GM21619 (cell line): ENCODE measurements around the gene FRRS1L.
"Not testable (repeated sequence)": the region's sequence is repeated elsewhere in the genome, so short reads cannot be mapped to it uniquely, and the experiment has no call there.

ENCODE experiments used
- ATAC-seq: cut with Tn5 transposase; IDR thresholded peaks from one replicate; pipeline ENCODE4 v1.9.1; 2021; ENCODE audit not compliant: unreplicated experiment

FRRS1L gene

GRCh38 chr9:109134167-109134578 is 32.9 kb downstream of the FRRS1L start:
- ATAC-seq, result no peak

GRCh38 chr9:109133533-109133932 is 33.5 kb downstream of the FRRS1L start:
- ATAC-seq, result no peak

- no peak for ATAC-seq
Measured at GRCh38 chr9:109132567-109133021, 34.5 kb downstream of the FRRS1L start.

- ATAC-seq, result no peak
Measured at GRCh38 chr9:109129470-109130197, 37.4 kb downstream of the FRRS1L start.

DNA sequence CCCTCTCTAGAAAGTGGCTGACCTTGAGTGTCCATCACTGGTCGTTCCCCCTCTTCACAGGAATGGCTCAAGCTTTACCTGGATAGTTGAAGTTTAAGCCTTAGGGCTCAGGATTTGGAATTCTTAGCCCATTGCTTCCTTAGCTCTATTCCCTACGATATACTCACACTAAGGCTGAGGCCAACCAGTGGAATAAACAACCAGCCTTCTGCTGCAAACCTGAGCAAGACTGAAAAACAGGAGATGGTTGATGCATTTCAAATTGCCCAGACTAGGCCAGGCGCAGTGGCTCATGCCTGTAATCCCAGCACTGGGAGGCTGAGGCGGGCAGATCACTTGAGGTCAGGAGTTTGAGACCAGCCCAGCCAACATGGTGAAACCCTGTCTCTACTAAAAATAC is 40.4 kb downstream of the FRRS1L start:
- ATAC-seq, result not testable (repeated sequence)

DNA sequence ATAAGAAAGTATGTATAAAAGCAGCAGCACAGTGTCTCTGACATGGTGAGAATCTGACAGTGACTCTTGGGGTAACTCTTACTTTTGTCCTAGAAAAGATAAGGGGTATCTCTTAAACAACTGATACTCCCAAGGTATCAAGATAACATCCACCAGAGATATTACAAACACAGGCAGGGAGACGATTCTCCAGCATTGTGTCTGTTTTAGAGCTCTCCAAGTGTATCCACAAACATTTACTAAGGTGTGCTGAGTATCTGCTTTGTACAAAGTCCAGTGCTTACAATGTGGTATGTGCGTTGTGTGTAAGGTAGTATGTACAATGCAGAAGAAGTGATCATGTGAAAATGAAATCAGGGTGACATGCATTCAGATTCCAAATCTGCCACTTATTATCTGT is 42.9 kb downstream of the FRRS1L start:
- ATAC-seq, result no peak

DNA sequence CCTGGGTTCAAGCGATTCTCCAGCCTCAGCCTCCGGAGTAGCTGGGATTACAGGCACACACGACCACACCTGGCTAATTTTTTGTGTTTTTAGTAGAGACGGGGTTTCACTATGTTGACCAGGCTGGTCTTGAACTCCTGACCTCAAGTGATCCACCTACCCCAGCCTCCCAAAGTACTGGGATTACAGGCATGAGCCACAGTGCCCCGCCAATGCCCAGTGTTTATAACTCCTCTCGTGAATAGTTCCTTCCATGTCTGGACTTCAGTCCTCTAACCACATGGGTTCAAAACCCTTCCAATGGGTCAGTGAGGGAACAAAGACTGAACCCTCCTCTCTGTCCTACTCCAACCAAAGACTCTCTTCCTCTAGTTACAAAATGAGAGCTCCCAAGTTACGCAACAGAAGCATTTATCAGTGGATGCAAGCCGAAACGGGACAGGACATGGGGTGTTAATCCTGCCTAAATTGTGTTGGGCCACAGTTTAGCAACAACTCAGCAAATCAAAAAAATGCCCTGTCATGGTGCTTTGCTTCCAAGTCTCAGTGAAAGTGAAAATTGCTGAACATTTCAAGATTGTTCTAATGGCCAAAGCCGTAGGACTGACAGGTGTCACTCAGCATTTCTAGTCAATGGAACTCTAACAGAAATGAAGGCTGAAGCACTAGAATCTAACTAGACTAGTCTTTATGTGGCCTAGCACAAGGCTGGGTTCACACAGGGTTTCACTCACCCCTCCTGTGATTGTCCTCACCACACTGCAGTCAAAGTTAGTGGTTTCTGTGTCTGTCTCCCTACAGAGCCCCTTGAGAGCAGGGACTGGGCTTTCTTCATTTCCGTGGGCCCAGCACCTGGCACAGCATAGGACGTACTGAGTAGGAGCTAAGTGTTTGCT is 44.1 kb downstream of the FRRS1L start:
- ATAC-seq, result peak; percentile 29

DNA sequence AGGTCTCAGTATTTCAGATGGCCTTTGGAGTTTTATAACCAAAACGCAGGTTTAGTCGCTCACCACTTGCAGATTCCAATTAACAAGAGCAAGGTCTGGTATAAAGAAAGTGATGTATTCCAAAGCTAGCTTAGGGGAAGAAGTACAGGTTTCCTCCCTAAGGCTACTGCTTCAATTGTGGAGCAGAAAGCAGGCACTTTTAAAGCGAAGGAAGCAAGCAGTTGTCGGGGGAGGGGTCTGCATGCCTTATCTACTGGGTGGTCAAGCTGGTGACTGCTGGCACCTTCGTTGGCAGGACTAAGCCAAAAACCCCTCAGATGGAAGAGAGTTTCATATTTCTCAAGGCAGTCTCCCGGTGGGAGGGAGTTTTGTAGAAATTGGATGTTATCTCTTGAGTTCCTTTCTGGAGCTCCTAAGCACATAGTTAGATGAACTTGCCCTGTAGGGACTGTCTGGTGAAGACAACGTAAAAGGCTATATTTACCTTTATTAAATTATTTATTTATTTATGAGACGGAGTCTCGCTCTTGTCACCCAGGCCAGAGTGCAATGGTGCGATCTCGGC is 45.7 kb downstream of the FRRS1L start:
- no peak for ATAC-seq

GRCh38 chr9:109120204-109120789 is 46.8 kb downstream of the FRRS1L start:
- ATAC-seq, result no peak

- ATAC-seq, result peak; percentile 88
Measured at GRCh38 chr9:109119439-109120203, 47.4 kb downstream of the FRRS1L start, which contains the start of gene TMEM245. Gene TMEM245 (minus strand): TSS chr9:109119947. CDS start chr9:109119913, 34 bp downstream.

DNA sequence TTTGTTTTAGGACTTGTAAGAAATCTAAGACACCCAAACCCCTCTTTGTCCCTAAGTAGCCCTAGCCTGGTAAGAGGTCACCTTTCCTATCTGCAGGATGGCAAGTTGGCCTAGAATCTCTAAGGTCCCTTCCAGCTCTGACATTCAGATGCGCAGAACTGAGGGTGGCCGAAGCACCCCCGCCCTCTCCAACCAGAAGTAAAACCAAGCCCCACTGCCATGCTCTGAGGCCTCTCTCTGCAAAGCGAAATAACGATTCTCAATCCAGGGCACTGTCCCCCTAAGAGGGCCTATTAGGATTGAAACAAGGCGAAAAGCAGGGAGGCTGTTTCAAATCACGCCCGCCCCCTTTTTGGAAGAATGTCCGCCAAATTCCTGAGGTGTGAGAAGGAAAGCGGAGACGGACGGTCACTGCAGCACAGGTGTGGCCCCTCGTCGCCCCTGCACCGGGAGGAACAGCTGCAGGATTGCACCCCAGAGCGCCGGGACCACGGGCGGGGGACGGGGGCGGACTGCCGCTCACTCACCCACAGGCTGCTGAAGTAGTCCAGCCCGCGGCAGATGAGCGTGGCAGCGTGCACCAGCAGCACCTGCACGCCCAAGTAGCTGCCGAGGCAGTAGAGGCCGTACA is 48.1 kb downstream of the FRRS1L start:
- ATAC-seq, result no peak

DNA sequence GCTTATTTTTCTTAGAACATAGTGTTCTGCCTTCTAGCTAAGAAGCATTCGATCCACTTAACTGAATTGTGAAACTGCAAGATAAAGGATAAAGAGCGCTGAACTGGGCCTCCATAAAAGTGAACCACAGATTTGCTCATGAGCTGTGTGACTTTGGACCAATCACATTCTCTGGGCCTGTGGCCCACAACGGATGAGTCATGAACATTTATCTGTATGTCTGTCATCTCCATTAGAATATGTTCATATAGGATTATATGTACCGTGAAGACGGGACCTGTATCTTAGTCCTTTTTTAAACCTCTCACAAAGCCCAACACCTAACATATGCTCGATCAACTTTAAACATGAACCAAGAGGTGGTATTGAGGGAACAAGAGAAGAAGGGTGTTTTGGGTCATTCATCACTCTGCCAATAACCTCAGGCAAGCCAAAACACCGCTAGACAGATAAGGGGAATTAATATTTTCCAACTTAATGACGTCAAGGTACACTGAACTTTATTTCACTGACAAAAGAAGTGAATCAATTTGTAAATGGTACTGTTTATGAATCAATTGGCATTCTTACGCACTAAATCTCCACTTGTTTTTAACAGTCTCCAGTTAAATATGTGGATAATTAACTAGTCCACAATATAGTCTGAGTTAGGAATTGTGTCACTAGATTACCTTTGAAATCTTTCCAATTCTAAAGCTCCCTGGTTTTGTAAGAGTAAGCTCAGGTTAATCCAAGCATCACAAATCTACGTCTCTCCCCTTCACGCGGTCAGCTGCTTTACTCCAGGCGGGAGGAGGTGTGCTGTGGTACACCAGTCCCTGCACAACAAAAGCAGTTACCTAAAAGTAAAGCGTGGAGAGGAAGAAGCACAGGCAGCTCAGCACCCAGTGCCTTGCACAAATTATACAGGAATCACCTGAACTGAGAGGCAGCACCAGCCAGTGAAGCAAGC is 48.9 kb downstream of the FRRS1L start:
- ATAC-seq, result no peak

- ATAC-seq, result no peak
Measured at GRCh38 chr9:109115931-109116526, 51.0 kb downstream of the FRRS1L start.

DNA sequence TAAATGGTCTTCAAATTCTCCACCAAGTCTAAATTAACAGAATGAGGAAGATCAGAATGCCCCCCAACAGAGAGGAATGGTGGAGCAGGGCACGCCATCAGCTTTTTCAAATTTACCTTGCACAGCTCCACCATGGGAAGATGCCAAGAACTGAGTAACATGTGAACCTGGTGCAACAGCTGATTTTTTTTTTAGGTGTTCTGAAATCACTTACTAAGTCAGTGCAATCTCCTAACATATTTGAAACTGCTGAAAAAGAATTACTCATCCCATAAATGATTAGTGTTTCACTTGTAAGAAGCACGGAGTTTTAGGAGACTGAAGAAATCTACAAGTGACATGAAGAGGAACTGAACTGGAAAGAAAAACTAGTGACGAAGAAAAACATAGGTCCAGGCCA is 52.4 kb downstream of the FRRS1L start:
- no peak for ATAC-seq

DNA sequence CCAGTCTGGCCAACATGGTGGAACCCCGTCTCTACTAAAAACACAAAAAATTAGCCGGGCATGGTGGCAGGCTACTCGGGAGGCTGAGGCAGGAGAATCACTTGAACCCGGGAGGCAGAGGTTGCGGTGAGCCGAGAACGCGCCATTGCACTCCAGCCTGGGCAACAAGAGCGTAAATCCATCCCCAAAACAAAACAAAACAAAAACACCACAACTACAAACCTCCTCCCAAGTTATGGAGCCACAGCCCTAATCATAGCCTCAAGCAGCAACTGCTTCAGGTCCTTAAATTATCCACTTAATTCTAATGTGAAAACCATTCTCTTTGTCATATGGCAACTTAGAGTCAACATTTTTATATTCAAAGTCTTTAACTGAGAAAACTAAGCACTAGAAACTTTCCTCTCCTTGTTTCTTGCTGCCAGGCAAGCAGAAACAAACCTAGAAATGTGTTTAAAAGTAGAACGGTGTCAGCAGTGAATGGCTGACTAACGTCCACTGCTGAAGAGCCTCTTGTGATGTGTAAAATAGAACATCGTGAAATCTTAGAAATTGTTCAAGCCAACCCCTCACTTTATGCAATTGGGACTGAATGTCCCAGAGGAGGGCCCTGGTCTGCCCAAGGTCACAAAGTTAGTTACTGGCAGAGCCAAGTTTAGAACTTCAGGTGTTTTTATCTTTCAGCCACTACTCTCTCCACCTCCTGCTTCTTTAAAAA is 53.0 kb downstream of the FRRS1L start:
- no peak for ATAC-seq

- ATAC-seq, result no peak
Measured at GRCh38 chr9:109113254-109113653, 53.8 kb downstream of the FRRS1L start.

- peak; percentile 79 for ATAC-seq
Measured at GRCh38 chr9:109110329-109111021, 56.6 kb downstream of the FRRS1L start.
